ES-I3 (cell line): ENCODE measurements around the gene RNASE8.
"Not testable (repeated sequence)": the region's sequence is repeated elsewhere in the genome, so short reads cannot be mapped to it uniquely, and the experiment has no call there.

Experiments used
- H3K36me3 ChIP-seq: 2 replicates; pipeline ENCODE4 v1.6.1; 2013; ENCODE audit warnings: mild to moderate bottlenecking, low read length, control low read depth, moderate library complexity; ENCODE audit not compliant: insufficient read depth
- H3K4me1 ChIP-seq: 2 replicates; pipeline ENCODE4 v1.6.1; 2013; ENCODE audit warnings: mild to moderate bottlenecking, control low read depth, low read length; ENCODE audit not compliant: insufficient read depth
- H3K9ac ChIP-seq: 2 replicates; pipeline ENCODE4 v1.6.1; 2013; ENCODE audit warnings: low read depth, mild to moderate bottlenecking, low read length, moderate library complexity
- H3K9me3 ChIP-seq: 2 replicates; pipeline ENCODE4 v1.6.1; 2013; ENCODE audit warnings: mild to moderate bottlenecking, low read length, moderate library complexity; ENCODE audit not compliant: control insufficient read depth, insufficient read depth

RNASE8 gene, protein sequence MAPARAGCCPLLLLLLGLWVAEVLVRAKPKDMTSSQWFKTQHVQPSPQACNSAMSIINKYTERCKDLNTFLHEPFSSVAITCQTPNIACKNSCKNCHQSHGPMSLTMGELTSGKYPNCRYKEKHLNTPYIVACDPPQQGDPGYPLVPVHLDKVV

GRCh38 chr14:21057803-21058675, at the start of gene RNASE8:
RNASE8 (plus strand) TSS chr14:21057822; CDS start chr14:21057893, 71 bp downstream.
- no peaks in the 10 kb centered on the region for H3K4me1 ChIP-seq
- H3K36me3 ChIP-seq, result no peaks in the 10 kb centered on the region
- H3K9ac ChIP-seq, result no peak within 1 kb of the TSS
- H3K9me3 ChIP-seq, result no peaks in the 10 kb centered on the region

DNA sequence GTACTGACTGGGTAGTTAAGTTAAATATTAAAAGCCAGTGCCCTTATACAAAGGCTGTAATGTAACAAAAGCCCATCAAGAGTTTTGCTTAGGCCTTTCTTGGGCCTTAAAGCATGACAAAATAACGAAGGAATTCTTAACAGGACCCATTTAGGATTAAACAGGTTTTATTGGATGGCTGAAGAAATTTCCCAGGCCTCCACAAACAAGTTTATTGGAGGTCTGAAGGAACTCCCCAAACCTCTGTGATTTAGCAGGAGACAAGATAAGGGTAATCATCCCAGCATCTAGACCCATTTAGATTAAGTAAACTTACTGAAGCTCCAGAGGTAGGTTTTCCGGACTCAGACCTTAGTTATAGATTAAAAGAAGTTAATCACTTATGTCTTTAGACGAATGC, 47.9 kb upstream of the RNASE8 start:
- not testable (repeated sequence) for H3K9me3 ChIP-seq, H3K36me3 ChIP-seq, H3K4me1 ChIP-seq, H3K9ac ChIP-seq

GRCh38 chr14:21011136-21011535, 46.5 kb upstream of the RNASE8 start:
- H3K4me1 ChIP-seq, result peaks cover 6% of the 10 kb centered on the region
- H3K36me3 ChIP-seq, result no peaks in the 10 kb centered on the region
- H3K9me3 ChIP-seq, result no peaks in the 10 kb centered on the region
- H3K9ac ChIP-seq, result no peak overlapping the region

- Histone ChIP-seq H3K36me3 (no peaks in the 10 kb centered on the region), H3K9me3 (no peaks in the 10 kb centered on the region), H3K4me1 (peaks cover 6% of the 10 kb centered on the region), H3K9ac (no peak overlapping the region)
Observed at GRCh38 chr14:21014761-21015190, 42.8 kb upstream of the RNASE8 start.

GRCh38 chr14:21015312-21015711, 42.3 kb upstream of the RNASE8 start:
- H3K36me3 ChIP-seq, result no peaks in the 10 kb centered on the region
- no peaks in the 10 kb centered on the region for H3K9me3 ChIP-seq
- peaks cover 6% of the 10 kb centered on the region for H3K4me1 ChIP-seq
- no peak overlapping the region for H3K9ac ChIP-seq

DNA sequence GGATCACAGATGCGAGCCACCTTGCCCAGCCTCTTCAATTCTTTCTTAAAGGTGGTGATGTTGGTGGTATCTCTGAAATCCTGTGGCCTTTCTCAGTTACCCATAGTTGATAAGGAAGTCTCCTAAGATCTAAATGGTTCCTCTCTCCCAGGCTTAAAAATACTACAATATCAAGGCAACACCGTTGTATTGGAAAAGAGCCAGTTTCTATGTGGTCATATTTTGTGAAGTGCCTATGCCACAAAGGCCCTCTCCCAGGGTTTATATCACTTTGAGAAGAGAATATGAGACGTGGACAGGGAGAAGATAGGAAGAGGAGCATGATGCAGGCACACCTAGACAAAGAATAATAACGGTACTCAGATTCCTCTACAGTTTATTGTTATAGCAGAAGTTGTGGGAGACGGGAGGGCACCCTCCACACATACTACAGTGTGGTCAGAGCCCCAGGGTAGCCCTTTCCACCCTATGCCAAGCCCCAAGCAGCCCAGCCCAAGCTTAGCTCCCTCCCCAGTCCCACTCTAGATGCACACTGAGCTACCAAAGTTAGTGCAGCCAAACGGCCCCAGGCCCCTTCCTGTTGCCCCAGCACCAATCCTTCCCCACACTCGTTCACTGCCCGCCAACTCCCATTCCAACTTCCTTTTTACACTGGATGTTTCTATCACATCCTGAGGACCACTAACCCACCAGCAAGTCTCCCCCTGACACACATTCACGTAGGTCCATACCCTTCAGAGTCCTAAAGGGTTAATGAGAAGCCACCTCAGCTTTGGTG, 41.0 kb upstream of the RNASE8 start:
- Histone ChIP-seq H3K4me1 (peaks cover 6% of the 10 kb centered on the region), H3K9me3 (no peaks in the 10 kb centered on the region), H3K36me3 (no peaks in the 10 kb centered on the region), H3K9ac (no peak overlapping the region)

DNA sequence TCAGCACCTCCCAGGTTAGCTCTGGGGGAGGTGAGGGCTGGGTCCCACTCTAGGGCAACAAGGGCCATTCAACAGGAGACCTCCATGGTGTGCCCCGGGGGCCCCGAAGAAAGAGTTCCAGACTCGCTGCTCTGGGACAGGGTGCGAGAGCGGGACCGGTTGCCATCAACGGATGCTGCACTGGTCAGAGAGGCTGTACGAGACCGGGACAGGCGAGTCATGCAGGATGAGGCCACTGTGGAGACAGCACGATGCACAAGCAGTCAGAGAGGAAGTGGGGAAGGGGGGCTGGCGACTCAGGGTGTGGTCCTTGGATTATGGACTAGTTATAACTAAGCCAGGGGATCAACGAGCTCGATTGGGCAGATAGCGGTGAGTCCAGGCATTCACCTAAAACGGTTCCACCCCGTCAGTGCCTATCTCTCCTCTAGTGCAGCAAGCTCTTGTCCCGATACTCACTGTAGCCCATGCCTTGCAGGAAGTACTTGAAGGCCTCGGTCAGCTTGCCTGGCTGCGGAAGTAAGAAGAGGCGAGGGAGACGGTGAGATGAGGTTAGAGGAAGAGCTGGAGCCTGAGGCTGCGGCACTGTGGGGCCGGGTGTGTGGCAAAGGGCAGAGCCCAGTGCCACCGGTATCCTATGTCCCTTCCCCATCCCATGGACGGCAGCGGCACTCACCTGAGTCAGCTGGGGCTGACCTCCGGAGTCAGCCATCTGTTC, 39.9 kb upstream of the RNASE8 start:
- Histone ChIP-seq H3K4me1 (peaks cover 6% of the 10 kb centered on the region), H3K9me3 (no peaks in the 10 kb centered on the region)

GRCh38 chr14:21018286-21018685, 39.3 kb upstream of the RNASE8 start:
- no peak overlapping the region for H3K9ac ChIP-seq
- H3K36me3 ChIP-seq, result no peaks in the 10 kb centered on the region
- peaks cover 6% of the 10 kb centered on the region for H3K4me1 ChIP-seq
- no peaks in the 10 kb centered on the region for H3K9me3 ChIP-seq

More for the DNA sequence above, 39.9 kb upstream of the RNASE8 start:
- H3K36me3 ChIP-seq, result no peaks in the 10 kb centered on the region
- H3K9ac ChIP-seq, result no peak overlapping the region

- H3K36me3 ChIP-seq, result no peaks in the 10 kb centered on the region
- no peak overlapping the region for H3K9ac ChIP-seq
- no peaks in the 10 kb centered on the region for H3K9me3 ChIP-seq
- peaks cover 6% of the 10 kb centered on the region for H3K4me1 ChIP-seq
Observed at GRCh38 chr14:21018781-21019180, 38.8 kb upstream of the RNASE8 start.

- Histone ChIP-seq H3K36me3 (no peaks in the 10 kb centered on the region), H3K9ac (no peak overlapping the region), H3K4me1 (peaks cover 6% of the 10 kb centered on the region), H3K9me3 (no peaks in the 10 kb centered on the region)
Observed at GRCh38 chr14:21019366-21019765, 38.3 kb upstream of the RNASE8 start.

DNA sequence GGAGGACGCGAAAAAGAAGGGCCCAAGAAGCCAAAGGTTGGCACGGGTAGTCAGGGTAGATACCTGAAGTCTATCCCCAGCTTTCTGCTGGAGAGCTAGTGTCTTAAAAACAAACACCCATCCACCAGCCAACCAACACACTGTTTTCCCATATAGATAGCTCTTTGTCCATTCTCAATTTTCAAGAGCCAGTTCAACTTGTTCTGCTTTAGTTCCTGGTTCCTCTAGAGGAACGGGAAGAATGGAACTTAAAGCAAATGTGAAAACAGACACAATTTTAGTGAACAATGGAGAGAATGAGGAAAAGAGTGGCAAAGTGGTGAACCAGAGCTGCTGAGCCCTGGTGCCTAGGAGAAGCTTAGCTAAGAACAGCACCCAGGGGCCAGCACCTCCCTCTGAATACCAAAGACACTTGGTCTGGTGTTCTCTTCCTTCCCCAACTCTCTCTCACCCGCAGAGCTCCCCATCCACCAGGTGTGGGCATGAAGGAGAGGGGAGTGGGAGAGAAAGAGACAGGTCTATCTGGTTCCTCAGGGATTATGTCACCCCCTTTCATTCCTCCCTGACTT, 36.6 kb upstream of the RNASE8 start:
- Histone ChIP-seq H3K36me3 (no peaks in the 10 kb centered on the region), H3K9ac (no peak overlapping the region), H3K4me1 (peaks cover 2% of the 10 kb centered on the region; the same call in 1 of the 2 replicates), H3K9me3 (no peaks in the 10 kb centered on the region)

GRCh38 chr14:21022686-21023085, 34.9 kb upstream of the RNASE8 start:
- no peaks in the 10 kb centered on the region for H3K36me3 ChIP-seq
- no peaks in the 10 kb centered on the region for H3K9me3 ChIP-seq
- no peak overlapping the region for H3K9ac ChIP-seq
- H3K4me1 ChIP-seq, result peaks cover 12% of the 10 kb centered on the region; the same call in 1 of the 2 replicates

GRCh38 chr14:21023174-21023573, 34.4 kb upstream of the RNASE8 start:
- Histone ChIP-seq H3K9me3 (no peaks in the 10 kb centered on the region), H3K9ac (no peak overlapping the region), H3K36me3 (no peaks in the 10 kb centered on the region), H3K4me1 (peaks cover 12% of the 10 kb centered on the region; the same call in 1 of the 2 replicates)
